Testis (tissue), 2 donors: ENCODE results near the gene FBXO36.

Experiments
- CTCF ChIP-seq, 3 experiments: fragments of 450-650 bp in 2 of 3; fragments of 200-600 bp in 1 of 3; sonication (generic) in 1 of 3; IDR thresholded peaks; one replicate each; pipeline ENCODE4 v1.5.1; 2016 to 2019; ENCODE audit warnings: antibody characterized with exemption in 3 of 3, mild to moderate bottlenecking in 2 of 3, moderate library complexity in 1 of 3
- POLR2A ChIP-seq: fragments of 450-650 bp; IDR thresholded peaks from one replicate; pipeline ENCODE4 v1.6.1; 2017; ENCODE audit warnings: antibody characterized with exemption, mild to moderate bottlenecking, moderate library complexity

- no peak for TF ChIP-seq CTCF (IDR thresholded peaks at IDR 0.05)
- TF ChIP-seq POLR2A = no peak
Measured at GRCh38 chr2:230023313-230023712, 101.0 kb downstream of the FBXO36 start.
